ENCODE data around the gene PTPN2.

DNA sequence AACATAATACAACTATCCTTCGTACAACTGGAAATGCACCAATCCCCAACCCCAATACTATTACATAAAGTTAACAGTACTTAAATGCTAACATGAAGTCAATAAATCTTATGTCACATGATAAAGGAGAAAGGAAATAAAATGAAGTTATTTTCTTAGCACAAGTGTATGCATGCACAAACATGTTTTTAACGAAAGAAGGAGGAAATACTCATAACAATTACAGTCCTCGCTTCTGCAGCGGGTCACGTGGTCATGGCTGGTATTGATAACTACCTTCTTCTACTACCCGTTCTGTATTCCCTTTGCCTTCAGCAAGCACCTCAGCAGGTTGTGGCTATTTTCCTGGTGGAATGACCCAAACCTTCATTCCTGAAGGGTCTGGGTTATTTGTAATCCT is 129.5 kb downstream of the PTPN2 start:
- TF ChIP-seq, protein P1, sequence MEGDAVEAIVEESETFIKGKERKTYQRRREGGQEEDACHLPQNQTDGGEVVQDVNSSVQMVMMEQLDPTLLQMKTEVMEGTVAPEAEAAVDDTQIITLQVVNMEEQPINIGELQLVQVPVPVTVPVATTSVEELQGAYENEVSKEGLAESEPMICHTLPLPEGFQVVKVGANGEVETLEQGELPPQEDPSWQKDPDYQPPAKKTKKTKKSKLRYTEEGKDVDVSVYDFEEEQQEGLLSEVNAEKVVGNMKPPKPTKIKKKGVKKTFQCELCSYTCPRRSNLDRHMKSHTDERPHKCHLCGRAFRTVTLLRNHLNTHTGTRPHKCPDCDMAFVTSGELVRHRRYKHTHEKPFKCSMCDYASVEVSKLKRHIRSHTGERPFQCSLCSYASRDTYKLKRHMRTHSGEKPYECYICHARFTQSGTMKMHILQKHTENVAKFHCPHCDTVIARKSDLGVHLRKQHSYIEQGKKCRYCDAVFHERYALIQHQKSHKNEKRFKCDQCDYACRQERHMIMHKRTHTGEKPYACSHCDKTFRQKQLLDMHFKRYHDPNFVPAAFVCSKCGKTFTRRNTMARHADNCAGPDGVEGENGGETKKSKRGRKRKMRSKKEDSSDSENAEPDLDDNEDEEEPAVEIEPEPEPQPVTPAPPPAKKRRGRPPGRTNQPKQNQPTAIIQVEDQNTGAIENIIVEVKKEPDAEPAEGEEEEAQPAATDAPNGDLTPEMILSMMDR (IDR thresholded peaks at IDR 0.05) = no peak
- TF ChIP-seq POLR2A (IDR thresholded peaks at IDR 0.05) = no peak

Measured in right lobe of liver (tissue), 4 donors.